Measurements from ENCODE around the gene ZNF613. TPM values are rescaled to one million over a fixed set of nuclear protein-coding genes. Genes with fewer than 3 reads are reported as not detected.

Gene ZNF613
- total and polyA plus RNA-seq, 2 donors from 2014 or later = 5.8 to 6.9 TPM

DNA sequence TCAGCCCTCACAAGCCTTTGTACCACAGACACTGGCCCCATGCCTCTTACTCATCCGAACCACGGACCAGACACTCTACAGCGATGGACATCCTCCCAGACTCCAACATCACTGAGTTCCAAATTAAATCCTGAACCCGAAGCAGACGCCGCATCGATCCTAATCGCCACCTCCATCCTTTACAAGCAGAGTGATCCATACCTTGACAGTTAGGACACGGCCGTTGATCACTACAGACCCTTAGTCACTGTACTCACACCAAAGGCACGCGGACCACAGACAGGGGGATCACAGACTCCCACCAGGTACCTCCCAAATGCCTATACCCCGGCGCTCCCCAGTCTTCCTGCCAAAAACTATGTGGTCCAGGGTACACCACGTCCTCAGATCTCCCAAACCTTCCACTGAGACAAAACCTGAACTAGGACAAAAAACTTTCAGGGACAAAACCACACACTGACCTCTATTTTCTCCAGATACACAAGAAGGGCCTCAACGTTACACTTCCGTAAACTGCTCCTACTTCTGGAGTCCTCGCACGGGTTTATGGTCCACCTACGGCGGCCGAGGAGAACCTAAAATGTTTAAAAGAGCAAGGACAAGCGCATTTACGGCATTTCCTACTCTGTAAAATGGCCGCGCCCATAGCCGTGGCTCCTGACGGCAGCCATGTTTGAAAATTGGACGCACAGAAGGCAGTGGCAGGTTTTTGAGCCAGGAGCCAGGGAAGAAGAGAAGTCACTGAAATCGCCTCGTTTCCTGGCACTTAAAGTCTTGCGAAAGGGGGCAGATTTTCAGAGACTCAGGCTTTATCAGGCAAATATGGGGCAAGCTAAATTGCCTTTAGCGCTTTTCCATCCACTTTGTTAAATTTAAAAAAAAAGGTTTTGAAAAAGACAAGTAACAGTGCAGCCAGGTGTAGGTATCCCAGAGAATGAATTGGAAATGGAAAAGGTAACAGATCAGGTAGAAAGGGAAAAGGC is 59.3 kb downstream of the ZNF613 start, which contains the start of gene ZNF350:
TSS of gene ZNF350 (minus strand) at position 532 of the 983 bp plus-strand sequence. CDS start 12,480 bp downstream, outside the sequence.
- TF ChIP-seq CTCF (IDR thresholded peaks at IDR 0.05; ENCODE audit: borderline replicate concordance, extremely low read depth, insufficient read depth) = peak; percentile 7
- no peaks in the 10 kb centered on the region for H3K36me3 ChIP-seq (ENCODE audit: control insufficient read depth in 2 of 3, insufficient read depth in 3 of 3, low read length in 3 of 3)
- peaks cover 0 to 6% (median 0%) of the 10 kb centered on the region in 3 donors for H3K4me1 ChIP-seq (ENCODE audit: control insufficient read depth in 2 of 3, insufficient read depth in 2 of 3, low read depth in 1 of 3, low read length in 3 of 3)
- DNase-seq = peak; percentile 93 to 99 (median 95)
- peak; percentile 94 for FAIRE-seq
- H3K27ac ChIP-seq (ENCODE audit: low read depth in 2 of 2, low read length in 2 of 2) = peak within 1 kb of the TSS in 1 of 2 donors; percentile 61
- H3K27me3 ChIP-seq (ENCODE audit: control insufficient read depth, insufficient read depth, low read length) = no peaks in the 10 kb centered on the region
- peak within 1 kb of the TSS; percentile 95 to 100 (median 100) for H3K4me3 ChIP-seq (ENCODE audit: low read length in 3 of 3)
- peak within 1 kb of the TSS; percentile 97 to 99 (median 98) for H3K9ac ChIP-seq (ENCODE audit: low read length in 3 of 3)
- peaks cover 0 to 4% (median 3%) of the 10 kb centered on the region in 3 donors for H3K9me3 ChIP-seq (ENCODE audit: control insufficient read depth in 2 of 3, insufficient read depth in 1 of 3, low read length in 3 of 3)
- intact Hi-C loops (cut with DNase I) = no loop called here

- Histone ChIP-seq H3K27me3 (ENCODE audit: control insufficient read depth, insufficient read depth, low read length) (no peaks in the 10 kb centered on the region), H3K9me3 (ENCODE audit: control insufficient read depth in 2 of 3, insufficient read depth in 1 of 3, low read length in 3 of 3) (peaks cover 16 to 61% (median 34%) of the 10 kb centered on the region in 3 donors), H3K36me3 (ENCODE audit: control insufficient read depth in 2 of 3, insufficient read depth in 3 of 3, low read length in 3 of 3) (peaks cover 21 to 44% (median 29%) of the 10 kb centered on the region in 3 donors), H3K27ac (ENCODE audit: low read depth in 2 of 2, low read length in 2 of 2) (no peak overlapping the region), H3K4me3 (ENCODE audit: low read length in 3 of 3) (peak overlapping the region in 2 of 3 donors; percentile 2 to 31), H3K4me1 (ENCODE audit: control insufficient read depth in 2 of 3, insufficient read depth in 2 of 3, low read depth in 1 of 3, low read length in 3 of 3) (no peaks in the 10 kb centered on the region), H3K9ac (ENCODE audit: low read length in 3 of 3) (no peak overlapping the region)
- FAIRE-seq (no peak), DNase-seq (no peak)
- intact Hi-C loops (cut with DNase I) = no loop called here
- no peak for TF ChIP-seq CTCF (IDR thresholded peaks at IDR 0.05; ENCODE audit: borderline replicate concordance, extremely low read depth, insufficient read depth)
These were observed 66.2 kb downstream of the ZNF613 start for GRCh38 chr19:51993422-51993821.

DNA sequence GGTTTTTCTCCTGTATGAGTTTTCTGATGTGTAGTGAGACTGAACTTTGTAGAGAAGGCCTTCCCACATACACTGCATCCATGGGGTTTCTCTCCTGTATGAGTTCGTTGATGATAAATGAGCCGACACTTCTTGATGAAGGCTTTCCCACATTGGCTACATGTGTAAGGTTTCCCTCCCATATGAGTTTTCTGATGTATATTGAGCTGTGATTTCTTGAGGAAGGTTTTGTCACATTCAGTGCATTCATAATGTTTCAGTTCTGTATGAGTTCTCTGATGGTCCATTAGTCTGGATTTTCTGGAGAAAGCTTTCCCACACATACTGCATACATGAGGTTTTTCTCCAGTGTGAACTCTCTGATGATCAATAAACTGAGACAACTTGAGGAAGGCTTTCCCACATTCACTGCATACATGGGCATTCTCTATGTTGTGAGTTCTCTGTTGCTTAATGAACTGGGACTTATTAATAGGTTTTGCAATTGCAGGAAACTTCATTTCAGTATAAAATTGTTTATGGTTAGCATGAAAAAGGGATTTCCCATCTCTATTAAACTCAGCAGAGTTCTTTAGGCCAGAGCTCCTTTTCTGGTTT is 66.9 kb downstream of the ZNF613 start:
- no peak overlapping the region for H3K27ac ChIP-seq (ENCODE audit: low read depth in 2 of 2, low read length in 2 of 2)
- no peaks in the 10 kb centered on the region for H3K4me1 ChIP-seq (ENCODE audit: control insufficient read depth in 2 of 3, insufficient read depth in 2 of 3, low read depth in 1 of 3, low read length in 3 of 3)
- no peak overlapping the region for H3K9ac ChIP-seq (ENCODE audit: low read length in 3 of 3)
- peaks cover 24 to 51% (median 33%) of the 10 kb centered on the region in 3 donors for H3K36me3 ChIP-seq (ENCODE audit: control insufficient read depth in 2 of 3, insufficient read depth in 3 of 3, low read length in 3 of 3)
- peak overlapping the region in 2 of 3 donors; percentile 26 to 31 for H3K4me3 ChIP-seq (ENCODE audit: low read length in 3 of 3)
- no peaks in the 10 kb centered on the region for H3K27me3 ChIP-seq (ENCODE audit: control insufficient read depth, insufficient read depth, low read length)
- peaks cover 16 to 59% (median 34%) of the 10 kb centered on the region in 3 donors for H3K9me3 ChIP-seq (ENCODE audit: control insufficient read depth in 2 of 3, insufficient read depth in 1 of 3, low read length in 3 of 3)
- no peak for TF ChIP-seq CTCF (IDR thresholded peaks at IDR 0.05; ENCODE audit: borderline replicate concordance, extremely low read depth, insufficient read depth)
- FAIRE-seq = no peak
- DNase-seq = no peak
- intact Hi-C loops (cut with DNase I) = no loop called here

Other genes with a start within 250 kb of the ZNF613 start
- 25.4 TPM for gene SPACA6, start 234.1 kb upstream of the ZNF613 start, total RNA-seq
- 18.9 TPM for gene SPACA6, start 234.1 kb upstream of the ZNF613 start, polyA plus RNA-seq (ENCODE audit: insufficient read depth, low read depth, low replicate concordance)
- not detected for gene HAS1, start 203.5 kb upstream of the ZNF613 start, total RNA-seq
- not detected for gene HAS1, start 203.5 kb upstream of the ZNF613 start, polyA plus RNA-seq (ENCODE audit: insufficient read depth, low read depth, low replicate concordance)
- gene FPR1, start 175.6 kb upstream of the ZNF613 start, total RNA-seq = 16.6 TPM
- gene FPR1, start 175.6 kb upstream of the ZNF613 start, polyA plus RNA-seq (ENCODE audit: insufficient read depth, low read depth, low replicate concordance) = 2.2 TPM
- gene FPR2, start 166.3 kb upstream of the ZNF613 start, total RNA-seq = 2.3 TPM
- gene FPR2, start 166.3 kb upstream of the ZNF613 start, polyA plus RNA-seq (ENCODE audit: insufficient read depth, low read depth, low replicate concordance) = not detected
- 8.5 TPM for gene FPR3, start 132.3 kb upstream of the ZNF613 start, total RNA-seq
- gene FPR3, start 132.3 kb upstream of the ZNF613 start, polyA plus RNA-seq (ENCODE audit: insufficient read depth, low read depth, low replicate concordance) = 1.1 TPM
- gene ZNF577, start 39.5 kb upstream of the ZNF613 start, total RNA-seq = 19.0 TPM
- gene ZNF577, start 39.5 kb upstream of the ZNF613 start, polyA plus RNA-seq (ENCODE audit: insufficient read depth, low read depth, low replicate concordance) = 32.2 TPM
- gene ZNF649, start 22.5 kb upstream of the ZNF613 start, total RNA-seq = 16.2 TPM
- 4.9 TPM for gene ZNF649, start 22.5 kb upstream of the ZNF613 start, polyA plus RNA-seq (ENCODE audit: insufficient read depth, low read depth, low replicate concordance)
- 18.9 TPM for gene ZNF350, start 59.4 kb downstream of the ZNF613 start, total RNA-seq
- gene ZNF350, start 59.4 kb downstream of the ZNF613 start, polyA plus RNA-seq (ENCODE audit: insufficient read depth, low read depth, low replicate concordance) = 7.8 TPM
- 15.3 TPM for gene ZNF615, start 80.7 kb downstream of the ZNF613 start, total RNA-seq
- gene ZNF615, start 80.7 kb downstream of the ZNF613 start, polyA plus RNA-seq (ENCODE audit: insufficient read depth, low read depth, low replicate concordance) = 5.3 TPM
- gene ZNF614, start 100.9 kb downstream of the ZNF613 start, total RNA-seq = 9.4 TPM
- gene ZNF614, start 100.9 kb downstream of the ZNF613 start, polyA plus RNA-seq (ENCODE audit: insufficient read depth, low read depth, low replicate concordance) = 3.0 TPM
- gene ZNF432, start 121.4 kb downstream of the ZNF613 start, total RNA-seq = 19.5 TPM
- gene ZNF432, start 121.4 kb downstream of the ZNF613 start, polyA plus RNA-seq (ENCODE audit: insufficient read depth, low read depth, low replicate concordance) = 4.7 TPM
- 28.5 TPM for gene ZNF841, start 168.3 kb downstream of the ZNF613 start, total RNA-seq
- 2.8 TPM for gene ZNF841, start 168.3 kb downstream of the ZNF613 start, polyA plus RNA-seq (ENCODE audit: insufficient read depth, low read depth, low replicate concordance)
- 12.8 TPM for gene ZNF616, start 212.5 kb downstream of the ZNF613 start, total RNA-seq
- gene ZNF616, start 212.5 kb downstream of the ZNF613 start, polyA plus RNA-seq (ENCODE audit: insufficient read depth, low read depth, low replicate concordance) = 3.2 TPM
- gene ZNF836, start 244.1 kb downstream of the ZNF613 start, total RNA-seq = 21.9 TPM
- gene ZNF836, start 244.1 kb downstream of the ZNF613 start, polyA plus RNA-seq (ENCODE audit: insufficient read depth, low read depth, low replicate concordance) = 7.1 TPM

Measured in kidney (tissue), 14 donors.